ENCODE measurements around the gene PNPLA3. TPM values are rescaled to one million over a fixed set of nuclear protein-coding genes. Genes with fewer than 3 reads are reported as not detected.

PNPLA3 gene
- 2.9 and 4.2 TPM in 2 replicates for total RNA-seq

GRCh38 chr22:43923631-43924464 lies at the start of gene PNPLA3:
PNPLA3 (plus strand) TSS chr22:43923805; CDS start chr22:43923912, 107 bp downstream.

GRCh38 chr22:43891360-43892182 lies 32.0 kb upstream of the PNPLA3 start, which contains the start of gene PNPLA5:
PNPLA5 (minus strand) TSS chr22:43892013; CDS start chr22:43891880, 133 bp downstream.

GRCh38 chr22:43955040-43955882 lies 31.7 kb downstream of the PNPLA3 start, which contains the start of gene SAMM50:
SAMM50 (plus strand) TSS chr22:43955442; CDS start chr22:43955578, 136 bp downstream.

Other genes starting within 250 kb of the PNPLA3 start
- gene EFCAB6, start 111.5 kb upstream of the PNPLA3 start, total RNA-seq: 0.11 and 0.47 TPM in 2 replicates
- 0.08 TPM in 1 of 2 replicates, not detected in the other for gene SULT4A1, start 61.3 kb upstream of the PNPLA3 start, total RNA-seq
- gene PNPLA5, start 31.8 kb upstream of the PNPLA3 start, total RNA-seq: not detected in 2 replicates
- 35.3 and 51.6 TPM in 2 replicates for gene SAMM50, start 31.6 kb downstream of the PNPLA3 start, total RNA-seq
- 36.5 and 49.3 TPM in 2 replicates for gene PARVB, start 100.5 kb downstream of the PNPLA3 start, total RNA-seq